GM12872 (cell line): Measurements from ENCODE around the gene USP15.
A peak's percentile ranks its signal among the peaks of the same experiment; 100 is the strongest.

Experiments
- CTCF ChIP-seq: IDR thresholded peaks from 3 replicates; pipeline ENCODE4 v1.5.1; 2011; ENCODE audit warnings: low read depth, mild to moderate bottlenecking, low read length, moderate library complexity; ENCODE audit not compliant: insufficient read depth

The USP15 gene

DNA sequence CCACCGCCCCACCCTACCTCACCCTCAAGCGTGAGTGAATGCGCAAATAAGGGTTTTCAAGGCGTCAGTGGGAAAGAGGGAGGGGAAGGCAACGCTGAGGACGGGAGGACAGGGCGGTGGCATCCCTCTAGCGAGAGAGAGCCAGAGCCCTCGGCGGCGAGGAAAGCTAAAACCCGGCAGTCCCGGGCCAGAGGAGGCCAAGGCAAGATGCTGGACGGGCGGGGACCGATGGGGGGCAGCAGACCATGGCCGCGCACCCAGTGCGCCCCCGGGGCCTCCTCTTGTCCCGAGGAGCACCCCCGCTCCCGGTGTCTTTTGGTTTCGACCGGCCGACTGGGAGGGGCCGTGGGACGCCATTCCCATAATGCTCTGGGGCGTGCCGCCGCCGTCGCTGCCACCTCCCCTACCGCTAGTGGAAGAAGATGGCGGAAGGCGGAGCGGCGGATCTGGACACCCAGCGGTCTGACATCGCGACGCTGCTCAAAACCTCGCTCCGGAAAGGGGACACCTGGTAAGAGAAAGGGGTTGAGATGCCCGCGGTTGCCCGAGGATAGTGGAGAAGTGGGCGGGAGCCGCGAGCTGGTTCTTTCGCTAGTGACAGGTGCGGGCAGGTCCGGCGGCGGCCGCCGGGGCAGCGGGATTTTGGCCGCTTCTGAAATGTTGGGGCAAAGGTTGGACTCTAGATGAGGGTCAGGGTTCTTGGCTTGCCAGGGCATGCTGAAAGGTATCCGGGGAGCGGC lies at the start of gene USP15:
USP15 (plus strand) TSS at position 412 of the 740 bp plus-strand sequence; CDS start at position 423, 11 bp downstream.
- TF ChIP-seq CTCF = peak; percentile 76

GRCh38 chr12:62210422-62210821 lies 49.8 kb upstream of the USP15 start:
- peak; percentile 81 for TF ChIP-seq CTCF

DNA sequence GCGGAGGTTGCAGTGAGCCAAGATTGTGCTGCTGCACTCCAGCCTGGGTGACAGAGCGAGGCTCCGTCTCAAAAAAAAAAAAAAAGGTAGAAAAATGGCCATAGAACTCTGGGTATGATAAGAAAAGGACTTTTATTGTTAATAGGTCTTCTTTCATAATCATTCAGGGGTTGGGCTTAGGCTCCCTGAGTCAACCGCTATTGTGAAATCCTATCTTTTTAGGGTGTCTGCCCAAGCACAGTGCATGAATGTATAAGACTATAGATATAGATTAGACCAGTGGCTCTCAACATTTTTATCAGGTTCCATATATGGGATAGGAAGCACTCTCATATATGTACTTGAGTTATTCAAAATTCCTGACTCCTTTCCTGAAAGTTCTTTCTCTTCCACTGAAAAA lies 48.7 kb upstream of the USP15 start:
- TF ChIP-seq CTCF = no peak

- no peak for TF ChIP-seq CTCF
These were observed 45.4 kb upstream of the USP15 start for GRCh38 chr12:62214846-62215245.

GRCh38 chr12:62215506-62215905 lies 44.7 kb upstream of the USP15 start:
- no peak for TF ChIP-seq CTCF

DNA sequence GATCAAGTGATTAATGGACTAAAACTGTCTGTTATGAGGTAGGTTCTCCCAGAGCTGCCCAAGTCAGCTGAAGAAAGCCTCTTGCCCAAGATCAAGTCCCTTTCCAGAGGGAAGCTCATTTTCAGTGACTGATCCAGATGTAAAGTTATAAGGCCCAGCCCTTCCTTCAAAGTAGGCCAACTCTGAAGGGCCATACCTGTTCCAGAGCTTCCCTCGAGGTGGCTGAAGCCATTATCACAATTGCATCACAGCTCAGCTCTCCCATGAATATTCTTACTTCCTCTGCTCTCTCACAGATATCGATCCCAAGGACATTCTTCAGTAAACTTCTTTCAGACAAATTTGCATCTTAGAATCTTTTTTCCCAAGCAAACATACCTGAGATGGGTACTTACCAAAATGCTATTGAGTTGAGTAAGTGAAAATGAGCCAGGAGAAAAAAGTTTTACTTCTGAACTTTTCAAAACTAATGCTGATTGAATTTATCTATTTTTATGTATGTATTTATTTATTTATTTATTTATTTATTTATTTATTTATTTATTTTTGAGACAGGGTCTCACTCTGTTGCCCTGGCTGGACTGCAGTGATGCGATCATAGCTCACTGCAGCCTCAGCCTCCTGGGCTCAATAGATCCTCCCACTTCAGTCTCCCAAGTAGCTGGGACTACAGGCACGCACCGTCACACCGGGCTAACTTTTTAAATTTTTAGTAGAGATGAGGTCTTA lies 42.6 kb upstream of the USP15 start:
- no peak for TF ChIP-seq CTCF

DNA sequence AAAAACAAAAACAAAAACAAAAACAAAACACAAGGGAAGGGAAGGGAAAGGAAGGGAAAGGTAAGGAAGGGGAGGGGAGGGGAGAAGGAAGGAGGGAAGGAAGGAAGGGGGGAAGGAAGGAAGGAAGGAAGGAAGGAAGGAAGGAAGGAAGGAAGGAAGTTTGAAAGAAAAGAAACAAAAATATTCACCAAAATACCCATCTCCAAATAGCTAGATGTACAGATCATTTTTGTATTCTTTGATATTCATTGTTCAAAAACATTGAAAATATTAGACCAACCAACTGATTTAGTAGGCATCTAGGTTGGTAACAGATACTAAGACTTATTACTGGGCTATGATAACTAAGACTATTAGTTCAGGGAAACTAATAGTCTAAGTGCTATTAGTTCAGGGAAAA lies 39.1 kb upstream of the USP15 start:
- TF ChIP-seq CTCF = no peak
